IPS DF 19.7 (cell line): ENCODE results near the gene HPSE2.

Experiments
- DNase-seq: peaks from one replicate; pipeline ENCODE4 v3.0.0-alpha.2; 2013; ENCODE audit warnings: low read depth, low spot score

The HPSE2 gene

GRCh38 chr10:98684019-98684899 lies 551.4 kb downstream of the HPSE2 start:
- DNase-seq, result no peak

GRCh38 chr10:98676895-98677294 lies 558.8 kb downstream of the HPSE2 start:
- no peak for DNase-seq

- no peak for DNase-seq
These were observed 559.8 kb downstream of the HPSE2 start for GRCh38 chr10:98675902-98676301.

- DNase-seq, result no peak
These were observed 562.4 kb downstream of the HPSE2 start for GRCh38 chr10:98673171-98673782.

GRCh38 chr10:98667081-98667480 lies 568.6 kb downstream of the HPSE2 start:
- no peak for DNase-seq

- no peak for DNase-seq
These were observed 569.4 kb downstream of the HPSE2 start for GRCh38 chr10:98666276-98666675.

GRCh38 chr10:98664329-98665042 lies 571.2 kb downstream of the HPSE2 start:
- DNase-seq, result peak; percentile 38

GRCh38 chr10:98659951-98660350 lies 575.7 kb downstream of the HPSE2 start:
- no peak for DNase-seq

GRCh38 chr10:98655492-98655891 lies 580.2 kb downstream of the HPSE2 start:
- no peak for DNase-seq

GRCh38 chr10:98649170-98649569 lies 586.5 kb downstream of the HPSE2 start:
- DNase-seq, result no peak

GRCh38 chr10:98646998-98647917 lies 588.4 kb downstream of the HPSE2 start:
- peak; percentile 50 for DNase-seq

GRCh38 chr10:98644466-98644865 lies 591.2 kb downstream of the HPSE2 start:
- no peak for DNase-seq

GRCh38 chr10:98642281-98642680 lies 593.4 kb downstream of the HPSE2 start:
- DNase-seq, result no peak

GRCh38 chr10:98638920-98639319 lies 596.7 kb downstream of the HPSE2 start:
- DNase-seq, result no peak

GRCh38 chr10:98636921-98637329 lies 598.7 kb downstream of the HPSE2 start:
- no peak for DNase-seq

- DNase-seq, result no peak
These were observed 603.0 kb downstream of the HPSE2 start for GRCh38 chr10:98632456-98633150.

GRCh38 chr10:98628206-98628605 lies 607.4 kb downstream of the HPSE2 start:
- DNase-seq, result no peak

- no peak for DNase-seq
These were observed 607.9 kb downstream of the HPSE2 start for GRCh38 chr10:98627711-98628110.

- DNase-seq, result no peak
These were observed 610.7 kb downstream of the HPSE2 start for GRCh38 chr10:98624963-98625362.

GRCh38 chr10:98623176-98623575 lies 612.5 kb downstream of the HPSE2 start:
- no peak for DNase-seq

GRCh38 chr10:98621630-98622029 lies 614.0 kb downstream of the HPSE2 start:
- DNase-seq, result no peak
